Hematopoietic multipotent progenitor cell treated with erythropoietin and hydrocortisone succinate and interleukin-3 and kit ligand, for 17 days (in vitro differentiated cells): Measurements from ENCODE around the gene IKZF2.

Source experiments
- DNase-seq: peaks from one replicate; pipeline ENCODE4 v3.0.0-alpha.2; 2015; ENCODE audit warnings: low spot score

The IKZF2 gene

DNA sequence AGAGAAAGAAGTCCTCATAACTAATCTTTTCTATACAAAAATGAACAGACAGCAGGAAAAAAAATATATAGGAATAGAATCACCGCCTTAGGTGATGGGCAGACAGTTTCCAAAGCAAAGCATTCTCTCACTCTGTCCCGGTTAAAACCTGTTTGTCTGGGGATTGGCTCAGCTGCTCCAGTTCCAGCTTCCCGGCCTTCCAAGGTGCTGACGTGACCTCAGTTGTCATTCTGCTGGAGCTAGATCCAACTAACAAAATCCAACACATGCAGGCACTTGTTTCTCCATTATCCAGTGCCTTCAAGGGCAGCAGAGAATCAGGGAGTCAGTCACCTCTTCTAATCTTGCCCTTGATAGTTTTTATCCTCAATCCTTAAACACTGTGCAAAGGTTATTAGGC is 52.8 kb downstream of the IKZF2 start:
- no peak for DNase-seq

DNA sequence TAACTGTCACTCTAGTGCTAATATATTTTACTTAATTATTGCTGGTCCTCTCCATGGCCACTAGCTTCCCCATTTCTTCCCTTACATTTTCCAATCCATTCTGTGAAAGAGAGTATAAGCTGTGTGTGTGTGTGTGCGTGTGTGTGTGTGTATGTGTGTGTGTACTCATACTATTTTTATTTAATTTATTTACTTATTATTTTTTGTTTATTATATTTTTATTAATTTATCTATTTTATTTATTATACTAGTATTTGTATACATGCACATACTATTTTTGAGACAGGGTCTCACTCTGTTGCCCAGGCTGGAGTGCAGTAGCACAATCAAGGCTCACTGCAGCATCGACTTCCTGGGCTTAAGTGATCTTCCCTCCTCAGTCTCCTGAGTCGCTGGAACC is 59.6 kb downstream of the IKZF2 start:
- no peak for DNase-seq

DNA sequence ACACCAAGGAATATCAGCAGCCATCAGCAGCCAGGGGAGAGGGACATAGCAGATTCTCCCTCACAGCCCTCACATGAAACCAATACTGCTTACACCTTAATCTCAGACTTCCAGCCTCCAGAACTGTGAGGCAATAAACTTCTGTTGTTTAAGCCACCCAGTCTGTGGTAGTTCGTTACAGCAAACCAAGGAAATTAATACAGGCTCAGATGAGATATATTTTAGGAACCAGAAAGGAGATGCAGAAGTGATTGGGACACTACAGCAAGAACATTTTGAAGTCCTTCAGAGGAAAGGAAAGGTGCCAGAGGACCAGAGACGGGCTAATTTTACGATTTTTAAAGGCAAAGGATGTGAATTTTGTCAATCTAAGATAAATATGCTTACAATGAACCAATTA is 60.6 kb downstream of the IKZF2 start:
- DNase-seq: no peak

DNA sequence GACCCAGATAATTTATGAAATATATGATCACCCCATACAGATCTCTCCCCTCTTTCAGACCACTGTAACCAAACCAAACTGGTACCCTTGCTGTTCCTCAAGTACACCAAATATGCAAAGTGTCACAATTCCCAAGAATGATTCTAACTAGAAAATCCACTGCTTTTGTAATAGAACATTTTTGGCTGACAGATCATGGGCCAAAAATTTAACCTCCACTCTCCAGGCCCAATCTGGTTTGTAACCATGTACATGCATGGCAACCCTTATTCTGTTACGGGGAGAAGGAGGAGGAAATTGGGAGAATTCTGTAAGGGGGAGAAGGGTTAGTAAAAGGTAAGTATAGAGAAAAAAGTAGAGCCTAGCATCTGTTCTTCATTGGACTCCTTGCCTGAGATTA is 62.0 kb downstream of the IKZF2 start:
- DNase-seq: no peak

DNA sequence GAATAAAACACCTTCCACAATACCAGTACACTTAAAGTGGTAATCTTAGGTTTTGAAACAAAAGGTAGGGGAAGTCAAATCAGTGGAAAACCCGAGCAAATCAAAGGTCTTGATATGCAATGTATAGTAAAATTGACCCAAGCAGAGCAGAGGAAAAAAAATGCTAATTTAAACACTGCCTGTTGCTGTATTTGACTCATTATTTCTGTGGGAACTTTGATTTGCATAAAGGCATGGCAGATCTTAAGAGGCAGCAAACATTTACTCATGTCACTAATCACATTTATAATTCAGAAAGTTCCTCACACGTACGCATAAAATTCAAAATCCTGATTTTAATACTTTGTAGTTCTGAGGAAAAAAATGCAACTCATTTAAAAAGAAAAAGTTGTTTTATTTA is 64.4 kb downstream of the IKZF2 start:
- DNase-seq: no peak

DNA sequence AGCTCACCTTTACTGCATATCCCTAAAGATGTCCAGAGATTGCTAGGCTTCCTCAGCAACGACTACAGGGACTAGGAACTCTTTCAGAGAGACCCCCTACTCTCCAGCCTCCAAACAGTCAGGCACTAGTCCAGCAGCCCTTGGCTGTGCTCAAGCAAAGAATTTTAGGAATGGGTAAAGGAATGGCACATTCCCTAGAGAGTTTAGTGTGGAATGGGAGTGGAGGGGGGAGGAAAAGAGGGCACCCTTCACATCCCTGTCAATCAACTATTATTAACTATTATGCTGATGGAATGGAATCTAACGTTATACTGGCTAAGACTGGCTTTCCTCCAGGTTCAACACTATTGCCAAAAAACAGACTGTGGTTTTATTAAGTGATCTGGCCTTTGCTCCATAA is 64.8 kb downstream of the IKZF2 start:
- no peak for DNase-seq

DNA sequence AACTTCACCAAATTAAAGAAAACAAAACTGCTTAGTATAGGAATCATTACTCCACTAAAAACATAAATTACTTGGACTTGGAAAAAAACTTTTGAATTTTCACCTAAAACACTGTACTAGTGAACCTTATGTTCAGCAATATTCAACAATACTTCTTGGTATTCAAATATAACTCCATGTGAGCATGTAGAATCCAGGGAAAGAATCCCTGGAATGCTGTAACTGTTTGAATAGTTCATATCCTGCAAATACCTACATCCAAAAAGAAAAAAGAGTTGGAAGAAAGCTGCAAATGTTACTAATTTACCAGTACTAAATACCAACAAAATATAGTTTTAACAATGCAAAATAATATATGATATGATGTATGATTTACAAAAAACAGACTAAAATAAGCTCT is 65.4 kb downstream of the IKZF2 start:
- DNase-seq: no peak

DNA sequence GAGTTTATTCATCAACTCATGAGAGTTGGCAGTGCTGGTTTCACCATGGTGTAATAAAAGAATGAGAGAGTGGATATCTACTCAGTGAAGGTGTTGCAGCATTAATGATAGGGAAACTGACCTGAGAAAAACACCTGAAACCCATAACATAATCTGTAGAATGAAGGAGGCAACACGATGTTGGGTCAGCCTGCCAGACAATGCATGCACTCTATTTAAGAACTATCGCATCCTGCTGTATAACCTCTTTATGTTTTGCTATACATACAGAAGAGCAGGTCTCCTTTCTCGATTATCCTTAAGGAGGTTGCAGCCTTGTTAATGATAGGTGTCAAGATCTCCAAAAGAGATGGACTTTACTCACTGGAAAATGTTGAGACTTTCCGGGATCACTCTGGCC is 65.9 kb downstream of the IKZF2 start:
- no peak for DNase-seq

DNA sequence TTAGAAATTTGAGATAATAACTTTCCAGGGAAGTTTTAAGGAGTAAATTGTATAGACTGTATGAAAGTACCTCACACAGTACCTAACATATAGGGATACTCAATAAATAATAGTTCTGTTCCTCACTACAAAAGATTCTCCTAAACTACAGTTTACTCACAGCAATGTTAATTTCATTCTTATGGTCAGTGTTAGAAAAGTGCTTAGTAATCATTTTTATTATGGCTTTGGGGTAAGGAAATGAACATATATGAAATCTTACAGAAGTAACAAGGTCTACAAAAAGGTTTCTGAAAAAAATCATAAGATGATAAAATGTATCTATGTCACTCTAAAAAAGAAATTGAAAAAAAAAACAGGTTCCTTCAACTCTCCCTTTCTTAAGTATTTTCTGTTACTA is 67.2 kb downstream of the IKZF2 start:
- no peak for DNase-seq

DNA sequence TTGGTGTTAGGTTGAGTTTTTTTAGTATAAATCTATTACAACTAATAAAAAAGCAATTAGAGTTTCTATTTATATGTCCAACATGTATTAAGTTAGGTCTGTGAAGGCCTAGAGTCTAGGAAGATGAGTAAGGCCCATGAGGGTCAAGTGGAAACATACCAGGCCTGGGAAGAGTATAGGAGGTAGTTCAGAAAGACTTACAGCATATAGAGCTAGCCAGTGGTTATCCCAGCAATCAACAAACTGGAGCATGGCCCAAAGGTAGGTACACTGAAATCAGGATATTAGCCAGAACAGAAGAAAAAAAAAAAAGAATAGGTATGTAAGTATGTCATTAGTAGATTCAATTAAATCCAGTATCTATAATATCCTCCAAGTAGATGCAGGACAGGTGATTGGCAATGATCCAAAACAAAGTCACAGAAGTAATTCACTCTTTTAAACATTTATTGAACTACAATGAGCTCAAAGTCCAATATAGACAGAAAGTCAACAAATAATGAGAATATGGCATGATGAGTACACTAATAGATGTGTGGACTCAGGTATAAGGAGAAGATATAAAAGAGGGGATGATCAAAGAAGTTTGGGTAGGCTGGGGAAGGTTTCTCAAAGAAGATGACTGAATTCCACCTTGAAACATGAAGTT is 70.3 kb downstream of the IKZF2 start:
- no peak for DNase-seq

DNA sequence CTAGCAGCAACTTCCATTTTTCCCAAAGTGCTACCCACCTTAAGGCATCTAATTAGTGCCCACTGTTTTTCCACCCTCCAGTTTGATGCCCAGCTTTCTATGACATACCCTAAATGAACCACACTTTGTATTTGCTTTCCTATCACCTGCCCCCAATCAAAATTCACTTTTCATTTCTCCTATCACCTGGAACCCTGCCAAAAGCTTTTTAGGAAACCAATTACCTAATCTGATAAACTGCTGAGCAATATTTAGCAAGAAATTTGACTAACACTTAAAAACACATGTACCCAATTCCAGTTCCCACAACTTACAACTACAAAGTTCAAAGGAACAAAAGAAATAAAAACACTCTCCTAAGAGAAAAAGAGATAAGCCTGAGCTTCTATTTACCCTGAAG is 71.7 kb downstream of the IKZF2 start:
- no peak for DNase-seq

DNA sequence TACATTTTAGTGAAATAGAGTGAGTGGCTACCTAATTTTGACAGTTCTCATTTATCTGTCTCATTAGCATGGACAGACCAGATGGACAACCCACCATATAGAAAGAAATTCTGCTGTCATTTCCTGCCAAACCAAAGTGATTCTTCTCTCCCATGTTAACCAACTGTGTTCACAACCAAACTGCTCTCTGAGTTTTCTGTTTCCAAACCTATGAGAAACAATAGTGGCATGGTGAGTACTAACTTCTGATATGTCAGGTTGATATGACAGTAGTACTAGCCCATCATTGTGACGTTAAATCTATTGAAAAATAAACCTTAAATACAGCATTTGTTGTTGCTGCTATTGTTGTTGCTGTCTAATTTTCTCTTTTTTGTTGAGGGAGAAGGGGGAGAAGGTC is 72.7 kb downstream of the IKZF2 start:
- no peak for DNase-seq

DNA sequence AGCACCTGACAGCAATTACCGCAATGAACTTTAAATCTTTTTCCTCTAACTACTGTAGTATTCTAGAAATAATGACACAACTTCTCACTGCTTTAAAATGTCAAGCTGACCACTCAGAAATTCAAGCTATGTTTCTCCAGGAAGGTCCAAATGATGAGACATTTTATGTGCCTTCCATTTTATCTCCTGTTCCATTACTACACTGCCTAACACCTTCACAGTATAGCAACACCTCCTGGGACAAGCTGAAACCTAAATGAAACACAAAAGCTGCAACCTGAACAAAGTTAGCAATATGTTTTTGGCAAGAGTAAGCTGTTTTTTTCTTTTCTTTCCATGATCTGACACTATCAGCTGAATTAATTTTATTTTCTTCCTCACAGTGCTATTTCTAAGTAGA is 81.9 kb downstream of the IKZF2 start:
- no peak for DNase-seq

DNA sequence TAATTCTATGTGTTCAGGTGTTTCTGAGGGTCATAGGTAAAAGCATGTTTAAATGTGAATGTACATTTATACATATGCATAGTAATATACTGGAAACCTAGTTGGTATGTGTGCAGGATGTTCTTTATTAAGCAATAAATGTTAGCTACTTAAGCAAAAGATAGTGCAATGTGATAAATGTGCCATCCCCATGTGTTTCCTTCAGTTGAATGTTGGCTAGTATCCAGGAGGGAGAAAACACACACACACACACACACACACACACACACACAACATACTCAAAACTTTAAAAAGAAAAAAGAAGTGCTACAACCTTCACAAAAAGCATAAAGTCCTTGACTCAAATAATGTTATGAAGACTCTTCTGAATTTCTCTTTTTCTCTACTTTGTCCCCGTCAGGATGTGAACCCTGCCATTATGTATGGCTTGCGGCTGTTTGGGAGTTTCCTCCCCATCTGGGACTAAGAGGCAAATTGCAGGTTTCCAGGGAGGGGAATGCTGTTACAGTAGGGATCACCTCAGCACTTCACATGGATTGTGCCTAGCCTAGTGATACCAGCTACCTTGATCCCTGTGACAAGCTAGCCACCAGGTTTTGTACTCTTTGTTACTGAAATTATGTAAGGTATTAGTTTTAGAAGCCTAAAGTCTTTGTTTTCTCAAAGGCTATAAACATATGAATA is 82.6 kb downstream of the IKZF2 start:
- no peak for DNase-seq

DNA sequence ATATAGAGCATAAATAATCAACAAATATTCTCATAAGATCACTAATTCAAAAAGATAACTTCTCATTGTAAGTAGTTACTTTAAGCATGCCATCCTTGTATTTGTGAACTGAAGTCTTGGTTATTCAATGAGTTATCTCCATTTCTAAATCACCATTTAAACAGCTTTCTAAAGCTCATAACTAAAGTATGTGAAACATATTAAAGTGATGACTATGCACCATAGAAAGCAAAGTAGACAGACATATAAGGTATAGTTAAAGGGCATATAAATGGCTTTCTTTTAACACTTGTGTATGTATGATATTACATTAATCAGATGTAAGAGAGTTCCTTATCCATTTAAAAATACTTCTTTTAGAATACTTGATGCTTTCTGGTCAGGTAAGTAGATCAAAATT is 83.5 kb downstream of the IKZF2 start:
- no peak for DNase-seq

DNA sequence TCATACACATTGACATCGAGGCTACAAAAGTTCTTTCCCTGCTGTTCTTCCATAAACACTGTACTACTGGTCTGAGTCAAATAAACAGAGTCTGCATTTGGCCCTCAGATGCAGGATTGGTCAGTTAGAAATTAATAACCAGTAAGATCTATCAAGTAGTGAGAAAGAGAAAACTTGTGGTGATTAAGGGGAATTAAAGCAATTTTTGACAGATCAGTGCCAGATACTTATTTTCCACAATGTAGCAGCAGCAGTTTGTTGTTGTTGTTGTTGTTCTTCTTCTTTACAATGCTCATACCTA is 85.0 kb downstream of the IKZF2 start:
- DNase-seq: no peak

DNA sequence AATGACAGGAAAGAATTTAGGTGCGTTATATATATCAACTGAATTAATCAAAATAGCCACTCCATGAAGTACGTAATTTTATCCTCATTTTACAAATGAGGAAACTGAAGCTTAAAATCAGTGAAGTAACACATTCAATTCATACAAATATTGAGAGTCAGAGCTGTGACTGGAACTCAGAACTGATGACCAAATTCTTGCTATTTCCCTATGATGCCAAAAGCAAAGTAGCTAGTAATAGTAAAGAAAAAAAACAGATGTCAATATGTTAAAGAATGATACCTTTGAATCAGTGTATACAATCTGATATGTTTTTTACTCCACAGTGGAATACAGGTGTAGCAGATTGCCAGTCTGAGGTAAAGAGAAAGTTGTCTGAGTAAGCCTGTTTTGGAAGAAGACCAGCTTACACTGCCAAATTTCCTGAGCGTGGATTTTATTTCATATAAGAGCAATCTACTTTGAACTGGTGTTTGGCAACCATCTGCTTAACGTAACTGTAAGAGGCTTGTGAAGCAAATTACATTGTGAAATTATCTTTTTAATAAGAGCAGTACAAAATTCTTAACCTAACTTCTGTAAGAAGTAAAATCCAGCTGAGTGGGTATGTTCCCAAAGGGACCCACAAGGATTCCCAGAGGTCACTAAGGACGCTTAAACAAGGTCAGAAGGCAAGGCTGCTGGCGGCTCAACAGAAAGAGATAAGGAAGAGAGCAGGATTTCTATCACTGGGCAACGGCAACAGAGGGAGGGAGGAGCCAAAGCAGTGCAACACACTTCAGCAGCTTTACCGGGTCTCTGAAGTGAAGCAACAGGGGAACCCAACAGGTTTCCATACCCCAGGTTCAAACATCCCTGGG is 85.6 kb downstream of the IKZF2 start:
- no peak for DNase-seq

DNA sequence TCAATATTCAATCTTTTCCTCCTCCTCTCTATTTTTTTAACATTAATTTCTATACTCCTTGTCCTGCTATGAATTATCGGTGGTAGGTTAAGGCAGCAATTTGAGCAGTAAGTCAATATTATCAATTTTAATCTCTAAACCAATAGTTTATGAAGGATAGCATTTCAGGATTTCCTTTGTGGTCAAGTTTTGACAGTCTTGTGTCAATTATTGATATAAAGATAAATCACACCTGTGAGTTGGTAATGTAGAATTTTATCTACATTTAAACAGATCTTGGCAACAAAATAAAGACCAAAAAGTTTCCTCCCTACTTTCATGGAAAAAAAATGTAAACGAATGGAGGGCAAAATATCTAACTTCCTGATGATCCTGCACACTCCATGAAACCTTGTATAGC is 87.3 kb downstream of the IKZF2 start:
- DNase-seq: no peak

DNA sequence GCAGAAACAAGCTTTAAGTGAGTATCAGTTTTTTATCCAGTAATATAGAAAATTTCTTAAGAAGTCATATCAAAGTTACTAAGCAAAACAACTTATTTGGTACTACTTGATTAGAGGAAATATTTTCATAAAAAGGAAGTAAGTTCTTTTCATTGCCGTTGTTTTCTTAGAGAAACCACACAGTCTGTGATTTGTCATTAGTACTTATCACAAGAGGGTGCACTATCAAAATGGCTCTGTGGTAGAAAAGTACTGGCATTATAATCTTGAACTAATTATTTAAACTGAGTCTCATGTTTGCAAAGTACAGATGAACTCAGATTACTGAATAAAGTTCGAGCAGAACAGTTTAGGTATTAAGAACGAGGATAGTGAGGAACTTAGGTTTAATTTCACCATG is 93.4 kb downstream of the IKZF2 start:
- no peak for DNase-seq

DNA sequence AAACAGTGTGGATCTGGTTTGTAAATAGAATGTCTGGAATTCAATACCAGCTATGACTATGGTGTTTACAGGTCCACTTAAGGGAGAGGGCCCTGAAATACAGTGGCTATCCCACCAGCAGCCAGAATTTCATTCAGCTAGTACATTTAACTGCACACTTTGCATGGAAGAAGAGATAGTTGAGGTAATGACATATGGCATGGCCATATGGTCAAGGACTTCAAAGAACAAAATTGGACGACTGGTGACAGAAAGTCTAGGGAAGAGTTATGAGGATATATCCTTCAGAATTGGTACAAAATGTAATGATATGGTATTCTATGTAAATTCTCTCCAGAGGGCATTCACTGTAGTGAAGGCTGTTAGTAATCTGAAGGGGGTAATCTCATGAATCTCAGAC is 105.0 kb downstream of the IKZF2 start:
- no peak for DNase-seq

DNA sequence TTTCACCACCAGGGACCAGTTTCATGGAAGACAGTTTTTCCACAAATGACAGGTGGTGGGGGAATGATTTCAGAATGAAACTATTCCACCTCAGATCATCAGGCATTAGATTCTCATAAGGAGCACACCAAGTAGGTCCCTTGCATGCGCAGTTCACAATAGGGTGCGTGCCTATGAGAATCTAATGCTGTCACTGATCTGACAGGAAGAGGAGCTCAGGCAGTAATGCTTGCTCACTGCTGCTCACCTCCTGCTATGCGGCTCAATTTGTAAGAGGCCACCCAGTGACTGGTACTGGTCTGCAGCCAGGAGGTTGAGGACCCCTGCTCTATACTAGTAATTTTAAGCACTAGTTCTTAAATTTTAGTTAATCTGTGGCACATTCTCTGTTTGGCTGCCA is 107.8 kb downstream of the IKZF2 start:
- DNase-seq: no peak

DNA sequence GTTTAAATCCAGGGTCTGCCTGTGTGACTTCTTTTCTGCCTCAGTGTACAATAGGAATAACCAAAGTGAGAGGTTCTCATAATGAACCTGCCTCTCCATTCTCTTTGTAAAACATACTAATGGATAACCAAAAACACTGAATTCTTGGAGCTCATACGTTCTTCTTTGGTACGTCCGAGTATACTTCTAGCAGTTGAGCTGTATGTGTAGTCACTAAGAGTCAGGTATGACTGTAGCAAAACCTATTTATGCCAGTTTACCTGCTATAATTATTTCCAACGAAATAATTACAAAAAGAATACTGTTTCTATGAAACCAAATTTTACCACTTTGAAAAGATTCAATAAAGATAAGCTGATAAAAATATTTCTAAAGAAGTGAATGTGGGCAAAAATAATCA is 109.2 kb downstream of the IKZF2 start:
- DNase-seq: no peak

DNA sequence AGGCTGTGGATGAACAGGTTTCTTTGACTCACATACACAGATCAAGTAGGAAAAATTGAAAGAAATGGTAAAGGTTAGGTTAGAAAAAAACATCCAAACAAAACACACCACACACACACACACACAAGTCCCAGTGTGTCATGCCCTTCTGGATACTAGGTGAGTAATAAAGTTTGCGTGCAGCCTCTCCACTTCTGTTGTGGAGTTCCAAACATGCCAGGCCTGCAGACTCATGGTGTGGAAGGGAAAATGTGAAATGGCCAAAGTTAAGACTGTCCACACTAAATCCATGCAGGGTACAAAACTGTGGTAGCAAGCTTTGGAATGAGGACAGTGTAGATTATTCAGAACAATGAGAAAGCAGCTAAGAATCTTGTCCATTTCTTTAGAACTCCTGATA is 114.6 kb downstream of the IKZF2 start:
- no peak for DNase-seq

DNA sequence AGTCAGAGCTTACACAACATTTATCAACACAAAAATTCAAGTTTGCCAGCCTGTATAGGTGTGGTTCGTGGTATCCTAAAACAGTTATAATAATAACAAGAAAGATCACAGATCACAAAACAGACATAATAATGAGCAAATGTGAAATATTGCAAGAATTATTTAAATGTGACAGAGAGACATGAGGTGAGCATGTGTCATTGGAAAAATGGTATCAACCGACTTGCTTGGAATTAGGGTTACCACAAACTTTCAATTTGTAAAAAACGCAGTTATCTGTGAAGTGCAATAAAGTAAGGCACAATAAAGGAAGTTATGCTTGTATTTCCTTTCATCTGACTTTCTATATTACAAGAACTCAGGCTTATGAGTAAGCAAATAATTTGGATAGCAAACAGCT is 116.8 kb downstream of the IKZF2 start:
- no peak for DNase-seq
